HepG2 (cell line): ENCODE results near the gene PTPN2. TPM values are rescaled to one million over a fixed set of nuclear protein-coding genes. Genes with fewer than 3 reads are reported as not detected.

Experiments
- ATAC-seq: fragments of 200-7000 bp; cut with Tn5 transposase; 3 replicates; pipeline ENCODE4 v1.9.1; 2020; ENCODE audit warnings: mild to moderate bottlenecking, moderate library complexity
- BruUV-seq: library from RNA; stranded (reverse); fragments of 400-500 nt; replicated peaks from 2 replicates; lab custom pipeline; 2021; lab: Mats Ljungman, UMichigan
- CTCF ChIA-PET: fragments of 300-600 bp; formaldehyde crosslinking; extraction: SDS; loops from one replicate; lab custom pipeline; 2021; ENCODE audit warnings: low total read pairs, inconsistent platforms, low intra/inter-chr PET ratio; lab: Yijun Ruan, JAX
- POLR2A ChIA-PET: fragments of 350-600 bp; sonication (Branson Sonifier 250); formaldehyde crosslinking; loops from one replicate; lab custom pipeline; 2020; ENCODE audit warnings: antibody characterized with exemption, inconsistent platforms; lab: Yijun Ruan, JAX
- DNase-seq: peaks from one replicate; pipeline ENCODE4 v3.0.0-alpha.2; 2015; ENCODE audit warnings: low spot score
- FAIRE-seq: peaks from 3 replicates; lab custom pipeline; 2011; peaks lifted over from hg19 to GRCh38; lab: Jason Lieb, UNC
- H2AFZ ChIP-seq: one replicate; pipeline ENCODE4 v1.6.1; 2011; ENCODE audit warnings: low read length, inconsistent platforms
- H3K27ac ChIP-seq: fragments of 300-600 bp; 3 replicates; pipeline ENCODE4 v1.8.0; 2011; ENCODE audit warnings: mixed run types, mild to moderate bottlenecking, mixed read lengths, low read length, inconsistent platforms; ENCODE audit not compliant: insufficient read depth; ENCODE audit errors: extremely low read length
- H3K27me3 ChIP-seq, 2 experiments: fragments of 200-600 bp in 1 of 2; 2 replicates in 1 of 2; 3 replicates in 1 of 2; pipeline versions ENCODE4 v1.6.0 to v1.8.0; 2011; ENCODE audit warnings: low read length in 2 of 2, mild to moderate bottlenecking in 2 of 2, moderate library complexity in 2 of 2, inconsistent platforms in 1 of 2; ENCODE audit not compliant: insufficient read depth in 2 of 2, control insufficient read depth in 1 of 2
- H3K36me3 ChIP-seq, 2 experiments: fragments of 200-600 bp in 1 of 2; replicated peaks in 1 of 2; 2 replicates in 1 of 2; 3 replicates in 1 of 2; pipeline versions ENCODE4 v1.5.1 to v1.8.0; 2011; ENCODE audit warnings: low read length in 2 of 2, inconsistent platforms in 1 of 2; ENCODE audit not compliant: insufficient read depth in 2 of 2, control insufficient read depth in 1 of 2
- H3K4me1 ChIP-seq: 2 replicates; pipeline ENCODE4 v1.5.1; 2012; ENCODE audit warnings: low read length, inconsistent platforms; ENCODE audit not compliant: insufficient read depth
- H3K4me2 ChIP-seq: 2 replicates; pipeline ENCODE4 v1.6.0; 2011; ENCODE audit warnings: low read depth, low read length, inconsistent platforms
- H3K4me3 ChIP-seq, 3 experiments: fragments of 200-600 bp in 1 of 3; sonication (generic), shearing (Covaris generic) in 1 of 3; replicated peaks in 1 of 3; 2 replicates each; pipeline ENCODE4 v1.5.1; 2011 to 2016; ENCODE audit warnings: low read length in 3 of 3, inconsistent platforms in 2 of 3, low read depth in 2 of 3, mild to moderate bottlenecking in 2 of 3, control low read depth in 1 of 3, mixed read lengths in 1 of 3; ENCODE audit not compliant: insufficient read depth in 1 of 3
- H3K79me2 ChIP-seq: one replicate; pipeline ENCODE4 v1.6.1; 2011; ENCODE audit warnings: low read length, inconsistent platforms; ENCODE audit not compliant: insufficient read depth
- H3K9ac ChIP-seq: 2 replicates; pipeline ENCODE4 v1.6.0; 2011; ENCODE audit warnings: mild to moderate bottlenecking, low read depth, low read length, inconsistent platforms; ENCODE audit not compliant: insufficient read depth
- H3K9me3 ChIP-seq: 2 replicates; pipeline ENCODE4 v1.5.1; 2012; ENCODE audit warnings: mild to moderate bottlenecking, low read length
- H4K20me1 ChIP-seq: 2 replicates; pipeline ENCODE4 v1.6.0; 2011; ENCODE audit warnings: inconsistent platforms, mild to moderate bottlenecking, low read length, moderate library complexity; ENCODE audit not compliant: insufficient read depth
- E2F1 ChIP-seq: sonication (generic); formaldehyde crosslinking; IDR thresholded peaks from 2 replicates; pipeline ENCODE4 v1.5.0; 2020; ENCODE audit warnings: missing genetic modification reagents
- HNF4A ChIP-seq: sonication (generic); formaldehyde crosslinking; IDR thresholded peaks from 2 replicates; pipeline ENCODE4 v1.4.0; 2020; ENCODE audit warnings: missing genetic modification reagents
- SP1 ChIP-seq, 2 experiments: fragments of 450-650 bp in 1 of 2; sonication (generic) in 1 of 2; formaldehyde crosslinking in 1 of 2; IDR thresholded peaks; 2 replicates each; pipeline versions ENCODE4 v1.4.0 to v1.6.1; 2016 to 2020; ENCODE audit warnings: missing genetic modification reagents in 1 of 2
- ZBTB33 ChIP-seq: sonication (generic); formaldehyde crosslinking; IDR thresholded peaks from 2 replicates; pipeline ENCODE4 v1.4.0; 2020; ENCODE audit warnings: missing genetic modification reagents
- ZNF232 ChIP-seq: sonication (generic); formaldehyde crosslinking; IDR thresholded peaks from 2 replicates; pipeline ENCODE4 v1.4.0; 2020; ENCODE audit warnings: missing genetic modification reagents, borderline replicate concordance
- ZNF333 ChIP-seq: sonication (generic); formaldehyde crosslinking; IDR thresholded peaks from 2 replicates; pipeline ENCODE4 v1.4.0; 2020; ENCODE audit warnings: mild to moderate bottlenecking, missing genetic modification reagents, borderline replicate concordance
- ZNF546 ChIP-seq: sonication (generic); formaldehyde crosslinking; conservative IDR thresholded peaks from 2 replicates; pipeline ENCODE4 v1.8.1; 2023; ENCODE audit warnings: mild to moderate bottlenecking, missing genetic modification reagents
- ZNF780A ChIP-seq: sonication (generic); formaldehyde crosslinking; IDR thresholded peaks from 2 replicates; pipeline ENCODE4 v1.8.0; 2022; ENCODE audit warnings: mild to moderate bottlenecking, missing genetic modification reagents, moderate library complexity
- ZNF792 ChIP-seq: IDR thresholded peaks from 2 replicates; pipeline ENCODE4 v1.6.1; 2016
- WGBS: methylation state at CpG from one replicate; pipeline ENCODE4 v1.1.6; 2017; ENCODE audit warnings: low lambda C conversion rate; 5-methylcytosine and 5-hydroxymethylcytosine counted together
- in situ Hi-C: cut with HindIII; loops from 2 replicates; pipeline ENCODE4 v1.10.0; 2017; ENCODE audit warnings: low pct_unique_long_range_greater_than_20kb; ENCODE audit not compliant: extremely low pct_ligation_motif_present
- intact Hi-C: fragments of 100-400 bp; cut with micrococcal nuclease; formaldehyde crosslinking; loops from one replicate; pipeline ENCODE4 v1.10.0; 2022; ENCODE audit not compliant: unreplicated experiment
- polyA plus RNA-seq, 8 experiments: library from polyadenylated mRNA; depleted of rRNA in 3 of 8; stranded (reverse) in 7 of 8; unstranded in 1 of 8; fragments of >200 nt; fragmentation: Illumina TruSeq in 4 of 8; extraction: Trizol in 4 of 8; gene quantifications; 2 replicates each; pipeline versions ENCODE4 v1.2.1 to v1.2.3, GENCODE V29; 2011 to 2016; ENCODE audit warnings: low read depth in 4 of 8, missing spikeins in 1 of 8, mixed read lengths in 1 of 8; ENCODE audit not compliant: insufficient read depth in 1 of 8
- total RNA-seq, 5 experiments: library from RNA; depleted of rRNA; stranded (reverse); fragments of >200 nt; fragmentation: Illumina TruSeq; extraction: Trizol; gene quantifications; 2 replicates each; pipeline ENCODE4 v1.2.3, GENCODE V29; 2016; ENCODE audit warnings: low read depth in 1 of 5
- TF ChIP-seq, protein P1 (sequence below): sonication (generic); formaldehyde crosslinking; IDR thresholded peaks from 2 replicates; pipeline ENCODE4 v1.4.0; 2020; ENCODE audit warnings: missing genetic modification reagents, borderline replicate concordance

Gene PTPN2
- total and polyA plus RNA-seq, 2 of the 13 experiments (the other 11 are each of a cell fraction or from before 2014, with no cell fraction given), result 24.9 to 41.5 TPM

DNA sequence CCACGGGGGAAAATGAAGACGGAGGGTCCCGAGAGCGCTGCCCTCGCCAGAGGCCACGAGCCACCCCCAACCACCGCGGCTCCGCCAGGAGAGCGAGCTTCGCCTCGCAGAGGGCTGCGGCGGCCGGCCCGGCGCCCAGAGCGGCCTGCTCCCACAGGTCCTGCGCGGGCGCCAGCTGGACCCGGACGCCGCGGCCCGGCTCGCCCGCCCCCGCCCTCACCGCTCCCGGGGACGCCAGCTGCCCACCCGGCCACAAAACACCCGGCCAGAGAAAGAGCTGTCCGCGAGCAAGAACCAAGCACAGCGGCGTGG is 709 bp downstream of the PTPN2 start:
- Histone ChIP-seq H3K27ac (peak overlapping the region; percentile 99), H3K4me1 (peaks cover 62% of the 10 kb centered on the region), H2AFZ (no peak overlapping the region), H3K4me3 (peak overlapping the region; percentile 72 to 94 (median 83)), H3K4me2 (peak overlapping the region; percentile 81), H4K20me1 (no peaks in the 10 kb centered on the region), H3K79me2 (peaks cover 50% of the 10 kb centered on the region), H3K27me3 (no peaks in the 10 kb centered on the region; a peak in 1 of 5 replicates), H3K9me3 (no peaks in the 10 kb centered on the region), H3K9ac (peak overlapping the region; percentile 96), H3K36me3 (no peaks in the 10 kb centered on the region; a peak in 1 of 5 replicates)
- intact Hi-C loops (no loop called here), in situ Hi-C loops (no loop called here)
- POLR2A ChIA-PET, result interaction anchor here (0.6 to 2.2 kb wide), 45 partner anchors 8 to 604 kb away, joined by 3 to 33 read pairs (median 4); partner anchors contain the start of genes AFG3L2, CEP192, CEP76 and PSMG2
- WGBS, result 0% methylated on average over 4 of the region's 38 CpGs
- ATAC-seq, result peak; percentile 59
- FAIRE-seq, result no peak
- DNase-seq, result no peak
- CTCF ChIA-PET, result no interaction called here
- no TSS peak for BruUV-seq
- TF ChIP-seq, protein P1, sequence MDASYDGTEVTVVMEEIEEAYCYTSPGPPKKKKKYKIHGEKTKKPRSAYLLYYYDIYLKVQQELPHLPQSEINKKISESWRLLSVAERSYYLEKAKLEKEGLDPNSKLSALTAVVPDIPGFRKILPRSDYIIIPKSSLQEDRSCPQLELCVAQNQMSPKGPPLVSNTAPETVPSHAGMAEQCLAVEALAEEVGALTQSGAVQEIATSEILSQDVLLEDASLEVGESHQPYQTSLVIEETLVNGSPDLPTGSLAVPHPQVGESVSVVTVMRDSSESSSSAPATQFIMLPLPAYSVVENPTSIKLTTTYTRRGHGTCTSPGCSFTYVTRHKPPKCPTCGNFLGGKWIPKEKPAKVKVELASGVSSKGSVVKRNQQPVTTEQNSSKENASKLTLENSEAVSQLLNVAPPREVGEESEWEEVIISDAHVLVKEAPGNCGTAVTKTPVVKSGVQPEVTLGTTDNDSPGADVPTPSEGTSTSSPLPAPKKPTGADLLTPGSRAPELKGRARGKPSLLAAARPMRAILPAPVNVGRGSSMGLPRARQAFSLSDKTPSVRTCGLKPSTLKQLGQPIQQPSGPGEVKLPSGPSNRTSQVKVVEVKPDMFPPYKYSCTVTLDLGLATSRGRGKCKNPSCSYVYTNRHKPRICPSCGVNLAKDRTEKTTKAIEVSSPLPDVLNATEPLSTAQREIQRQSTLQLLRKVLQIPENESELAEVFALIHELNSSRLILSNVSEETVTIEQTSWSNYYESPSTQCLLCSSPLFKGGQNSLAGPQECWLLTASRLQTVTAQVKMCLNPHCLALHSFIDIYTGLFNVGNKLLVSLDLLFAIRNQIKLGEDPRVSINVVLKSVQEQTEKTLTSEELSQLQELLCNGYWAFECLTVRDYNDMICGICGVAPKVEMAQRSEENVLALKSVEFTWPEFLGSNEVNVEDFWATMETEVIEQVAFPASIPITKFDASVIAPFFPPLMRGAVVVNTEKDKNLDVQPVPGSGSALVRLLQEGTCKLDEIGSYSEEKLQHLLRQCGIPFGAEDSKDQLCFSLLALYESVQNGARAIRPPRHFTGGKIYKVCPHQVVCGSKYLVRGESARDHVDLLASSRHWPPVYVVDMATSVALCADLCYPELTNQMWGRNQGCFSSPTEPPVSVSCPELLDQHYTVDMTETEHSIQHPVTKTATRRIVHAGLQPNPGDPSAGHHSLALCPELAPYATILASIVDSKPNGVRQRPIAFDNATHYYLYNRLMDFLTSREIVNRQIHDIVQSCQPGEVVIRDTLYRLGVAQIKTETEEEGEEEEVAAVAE, result 0 out of 2 replicates have a peak, but pooled peaks have one; percentile 1
- no peak for TF ChIP-seq ZNF780A (CRISPR knock-in tag)
- TF ChIP-seq E2F1 (CRISPR knock-in tag), result no peak; the same call in 1 of the 2 replicates
- 0 out of 2 replicates have a peak, but pooled peaks have one; percentile 4 for TF ChIP-seq ZNF546 (CRISPR knock-in tag)
- no peak for TF ChIP-seq ZBTB33 (CRISPR knock-in tag)
- TF ChIP-seq ZNF792, result 0 out of 2 replicates have a peak, but pooled peaks have one; percentile 15
- 0 out of 2 replicates have a peak, but pooled peaks have one; percentile 19 for TF ChIP-seq ZNF232 (CRISPR knock-in tag)
- TF ChIP-seq ZNF333 (CRISPR knock-in tag), result 0 out of 2 replicates have a peak, but pooled peaks have one; percentile 24
- no peak for TF ChIP-seq HNF4A (CRISPR knock-in tag)
- TF ChIP-seq SP1 (IDR thresholded peaks at IDR 0.05), result no peak
- no peak for TF ChIP-seq SP1 (CRISPR knock-in tag; IDR thresholded peaks at IDR 0.05)
